Hepatocyte (in vitro differentiated cells): ENCODE measurements around the gene ASZ1.

Experiments used
- CTCF ChIP-seq: fragments of 200-600 bp; sonication (generic); IDR thresholded peaks from 2 replicates; pipeline ENCODE4 v1.5.1; 2016; ENCODE audit warnings: antibody characterized with exemption, mild to moderate bottlenecking; ENCODE audit not compliant: poor library complexity
- EZH2 ChIP-seq: fragments of 200-600 bp; sonication (generic); IDR thresholded peaks from 2 replicates; pipeline ENCODE4 v1.6.1; 2016; ENCODE audit warnings: antibody characterized with exemption, mild to moderate bottlenecking, borderline replicate concordance
- EZH2phosphoT487 ChIP-seq: fragments of 200-600 bp; sonication (generic); IDR thresholded peaks from one replicate; pipeline ENCODE4 v1.6.1; 2018; ENCODE audit warnings: antibody characterized with exemption, mild to moderate bottlenecking, low read depth, moderate library complexity; ENCODE audit not compliant: unreplicated experiment, severe bottlenecking

- TF ChIP-seq CTCF: peak; percentile 58
- no peak for TF ChIP-seq EZH2
- TF ChIP-seq EZH2phosphoT487: no peak
Measured at GRCh38 chr7:117385363-117386109, 41.8 kb downstream of the ASZ1 start.
